ENCODE measurements around the gene KLHL9.
"Not testable (repeated sequence)": the region's sequence is repeated elsewhere in the genome, so short reads cannot be mapped to it uniquely, and the experiment has no call there.

The KLHL9 gene

GRCh38 chr9:21334701-21335632, at the start of gene KLHL9:
Gene KLHL9 (minus strand): TSS chr9:21335404. CDS start chr9:21334859, 545 bp downstream.
- peak; percentile 87 for DNase-seq

- no peak for DNase-seq
These were observed 48.4 kb upstream of the KLHL9 start for GRCh38 chr9:21383627-21384026.

- DNase-seq: no peak
These were observed 46.5 kb upstream of the KLHL9 start for GRCh38 chr9:21381448-21382339.

GRCh38 chr9:21371467-21371866, 36.3 kb upstream of the KLHL9 start:
- not testable (repeated sequence) for DNase-seq

GRCh38 chr9:21367957-21368356, 32.8 kb upstream of the KLHL9 start, which contains the start of gene IFNA13:
Gene IFNA13 (minus strand): TSS chr9:21368057. CDS start chr9:21368010, 47 bp downstream.
- no peak for DNase-seq

GRCh38 chr9:21367169-21367568, 32.0 kb upstream of the KLHL9 start:
- DNase-seq: not testable (repeated sequence)

GRCh38 chr9:21362287-21362686, 27.1 kb upstream of the KLHL9 start:
- DNase-seq: no peak

- DNase-seq: no peak
These were observed 22.6 kb upstream of the KLHL9 start for GRCh38 chr9:21357479-21358460.

- no peak for DNase-seq
These were observed 15.6 kb upstream of the KLHL9 start, which contains the start of gene IFNA6 for GRCh38 chr9:21350787-21351186. Gene IFNA6 (minus strand): TSS chr9:21350887. CDS start chr9:21350887, 0 bp downstream.

- DNase-seq: no peak
These were observed 13.3 kb upstream of the KLHL9 start for GRCh38 chr9:21348430-21348970.

GRCh38 chr9:21340735-21341134, 5.5 kb upstream of the KLHL9 start:
- no peak for DNase-seq

GRCh38 chr9:21336457-21336856, 1.3 kb upstream of the KLHL9 start:
- no peak for DNase-seq

GRCh38 chr9:21333226-21333625, 2.0 kb downstream of the KLHL9 start:
- DNase-seq: no peak

- no peak for DNase-seq
These were observed 3.4 kb downstream of the KLHL9 start for GRCh38 chr9:21331676-21332402.

GRCh38 chr9:21326526-21327139, 8.6 kb downstream of the KLHL9 start:
- no peak for DNase-seq

GRCh38 chr9:21324047-21324446, 11.2 kb downstream of the KLHL9 start:
- no peak for DNase-seq

GRCh38 chr9:21322911-21323461, 12.2 kb downstream of the KLHL9 start:
- no peak for DNase-seq

GRCh38 chr9:21320465-21320864, 14.7 kb downstream of the KLHL9 start:
- DNase-seq: no peak

- peak; percentile 11 for DNase-seq
These were observed 17.0 kb downstream of the KLHL9 start for GRCh38 chr9:21317956-21318923.

Measured in stimulated activated CD4-positive, alpha-beta T cell treated with anti-CD3 and anti-CD28 coated beads, Interleukin-4, amount 100 ng/mL, for 1 hour (primary cell).